Left ventricle myocardium superior (tissue), 1 donor: ENCODE results near the gene WIPF2. TPM values are rescaled to one million over a fixed set of nuclear protein-coding genes. Genes with fewer than 3 reads are reported as not detected.

Experiments
- ATAC-seq: fragments of 200-7000 bp; cut with Tn5 transposase; one replicate; pipeline ENCODE4 v1.9.1; 2020; ENCODE audit warnings: mild to moderate bottlenecking, moderate library complexity
- DNase-seq: peaks from one replicate; pipeline ENCODE4 v3.0.0-alpha.2; 2020
- intact Hi-C: fragments of 100-400 bp; cut with micrococcal nuclease; formaldehyde crosslinking; loops from one replicate; pipeline ENCODE4 v1.11.0; 2022
- long read RNA-seq: library from polyadenylated mRNA; unstranded; transcript quantifications from one replicate; pipeline ENCODE4 v2.0.0, GENCODE V29; 2021
- total RNA-seq: library from RNA; stranded (reverse); fragmentation: NEBNext Ultra II Directional; extraction: Animal tissue kit (Norgen Biotek cat#: 25700); gene quantifications from one replicate; pipeline ENCODE4 v1.2.1, GENCODE V29; 2021
- donor health status: DM: no; HTN: yes; CAD: no; lungs with severe emphysema.

The WIPF2 gene
- 11.3 TPM for total RNA-seq
- long read RNA-seq, full-length matches to known transcripts: 13 of 18 reads
- long read RNA-seq, partial matches to known transcripts: 2 of 18 reads
- long read RNA-seq, other reads (novel, unspliced or antisense): 3 of 18 reads

- ATAC-seq (peak; percentile 99), DNase-seq (peak; percentile 98)
- intact Hi-C loops: no loop called here
Observed at GRCh38 chr17:40218740-40219593, at the start of gene WIPF2. Gene WIPF2, plus strand, starts transcription at chr17:40219304. Its CDS starts 37,156 bp downstream, at chr17:40256460.

- intact Hi-C loops: no loop called here
- ATAC-seq (no peak), DNase-seq (no peak)
Observed at GRCh38 chr17:40170325-40170724, 48.8 kb upstream of the WIPF2 start.

GRCh38 chr17:40171750-40172149, 47.4 kb upstream of the WIPF2 start:
- DNase-seq: no peak
- intact Hi-C loops: no loop called here
- ATAC-seq: no peak

GRCh38 chr17:40173091-40173777, 45.9 kb upstream of the WIPF2 start:
- intact Hi-C loops: no loop called here

GRCh38 chr17:40173778-40174135, 45.3 kb upstream of the WIPF2 start:
- intact Hi-C loops: no loop called here

More at GRCh38 chr17:40173091-40173777, 45.9 kb upstream of the WIPF2 start:
- DNase-seq (no peak), ATAC-seq (no peak)

GRCh38 chr17:40174514-40174913, 44.6 kb upstream of the WIPF2 start:
- ATAC-seq (no peak), DNase-seq (no peak)
- intact Hi-C loops: no loop called here

More at GRCh38 chr17:40173778-40174135, 45.3 kb upstream of the WIPF2 start:
- DNase-seq (no peak), ATAC-seq (no peak)

- DNase-seq: no peak
- intact Hi-C loops: no loop called here
- ATAC-seq: no peak
Observed at GRCh38 chr17:40175928-40176753, 43.0 kb upstream of the WIPF2 start.

GRCh38 chr17:40176754-40177110, 42.4 kb upstream of the WIPF2 start:
- DNase-seq (no peak), ATAC-seq (no peak)
- intact Hi-C loops: no loop called here

GRCh38 chr17:40177275-40177874, 41.7 kb upstream of the WIPF2 start, which contains the start of gene RAPGEFL1:
Gene RAPGEFL1, plus strand, starts transcription at chr17:40177470. Its CDS starts 392 bp downstream, at chr17:40177862.
- ATAC-seq (peak; percentile 89), DNase-seq (peak; percentile 87)
- intact Hi-C loops: no loop called here

- ATAC-seq (no peak), DNase-seq (no peak)
- intact Hi-C loops: no loop called here
Observed at GRCh38 chr17:40178021-40178601, 41.0 kb upstream of the WIPF2 start.

- DNase-seq: no peak
- no peak for ATAC-seq
- intact Hi-C loops: no loop called here
Observed at GRCh38 chr17:40178660-40179059, 40.4 kb upstream of the WIPF2 start.

- intact Hi-C loops: no loop called here
- ATAC-seq (no peak), DNase-seq (no peak)
Observed at GRCh38 chr17:40179923-40180659, 39.0 kb upstream of the WIPF2 start.

GRCh38 chr17:40180694-40181093, 38.4 kb upstream of the WIPF2 start:
- intact Hi-C loops: no loop called here
- peak; percentile 3 for ATAC-seq
- DNase-seq: no peak

GRCh38 chr17:40181205-40181604, 37.9 kb upstream of the WIPF2 start:
- no peak for DNase-seq
- ATAC-seq: no peak
- intact Hi-C loops: no loop called here

GRCh38 chr17:40182606-40183005, 36.5 kb upstream of the WIPF2 start:
- intact Hi-C loops: no loop called here
- no peak for DNase-seq
- ATAC-seq: peak; percentile 51

GRCh38 chr17:40187238-40187637, 31.9 kb upstream of the WIPF2 start:
- intact Hi-C loops: no loop called here
- ATAC-seq (no peak), DNase-seq (no peak)

GRCh38 chr17:40188694-40189093, 30.4 kb upstream of the WIPF2 start:
- DNase-seq (no peak), ATAC-seq (no peak)
- intact Hi-C loops: no loop called here
